ENCODE measurements around the gene MAJIN.
"Not testable (repeated sequence)": the region's sequence is repeated elsewhere in the genome, so short reads cannot be mapped to it uniquely, and the experiment has no call there.

The MAJIN gene

DNA sequence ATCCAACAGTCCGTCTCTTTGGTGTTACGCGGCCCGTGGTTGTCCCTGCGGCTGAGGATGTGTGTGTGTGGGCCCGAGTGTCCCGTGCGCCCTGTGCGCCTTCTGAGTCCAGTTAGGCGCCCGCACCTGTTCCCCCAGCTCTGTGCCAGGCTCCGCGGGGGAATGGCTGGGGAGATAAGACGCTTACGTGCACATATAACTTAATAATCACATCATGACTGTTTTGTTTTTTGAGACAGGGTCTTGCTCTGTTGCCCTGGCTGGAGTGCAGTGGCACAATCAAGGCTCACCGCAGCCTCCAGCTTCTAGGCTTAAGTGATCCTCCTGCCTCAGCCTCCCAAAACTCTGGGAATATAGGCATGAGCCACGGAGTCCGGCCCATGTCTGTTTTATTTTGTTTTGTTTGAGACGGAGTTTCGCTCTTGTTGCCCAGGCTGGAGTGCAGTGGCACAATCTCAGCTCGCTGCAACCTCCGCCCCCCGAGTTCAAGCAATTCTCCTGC is 42.9 kb upstream of the MAJIN start:
- peak overlapping the region; percentile 78 for H3K4me3 ChIP-seq (ENCODE audit: low read depth, low read length)
- in situ Hi-C loops (cut with HindIII; ENCODE audit: low sequenced_read_pairs): no loop called here
- TF ChIP-seq, protein P1, sequence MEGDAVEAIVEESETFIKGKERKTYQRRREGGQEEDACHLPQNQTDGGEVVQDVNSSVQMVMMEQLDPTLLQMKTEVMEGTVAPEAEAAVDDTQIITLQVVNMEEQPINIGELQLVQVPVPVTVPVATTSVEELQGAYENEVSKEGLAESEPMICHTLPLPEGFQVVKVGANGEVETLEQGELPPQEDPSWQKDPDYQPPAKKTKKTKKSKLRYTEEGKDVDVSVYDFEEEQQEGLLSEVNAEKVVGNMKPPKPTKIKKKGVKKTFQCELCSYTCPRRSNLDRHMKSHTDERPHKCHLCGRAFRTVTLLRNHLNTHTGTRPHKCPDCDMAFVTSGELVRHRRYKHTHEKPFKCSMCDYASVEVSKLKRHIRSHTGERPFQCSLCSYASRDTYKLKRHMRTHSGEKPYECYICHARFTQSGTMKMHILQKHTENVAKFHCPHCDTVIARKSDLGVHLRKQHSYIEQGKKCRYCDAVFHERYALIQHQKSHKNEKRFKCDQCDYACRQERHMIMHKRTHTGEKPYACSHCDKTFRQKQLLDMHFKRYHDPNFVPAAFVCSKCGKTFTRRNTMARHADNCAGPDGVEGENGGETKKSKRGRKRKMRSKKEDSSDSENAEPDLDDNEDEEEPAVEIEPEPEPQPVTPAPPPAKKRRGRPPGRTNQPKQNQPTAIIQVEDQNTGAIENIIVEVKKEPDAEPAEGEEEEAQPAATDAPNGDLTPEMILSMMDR (IDR thresholded peaks at IDR 0.05; ENCODE audit: low read depth, low read length, missing control alignments): no peak
- DNase-seq (ENCODE audit: low read depth): no peak

DNA sequence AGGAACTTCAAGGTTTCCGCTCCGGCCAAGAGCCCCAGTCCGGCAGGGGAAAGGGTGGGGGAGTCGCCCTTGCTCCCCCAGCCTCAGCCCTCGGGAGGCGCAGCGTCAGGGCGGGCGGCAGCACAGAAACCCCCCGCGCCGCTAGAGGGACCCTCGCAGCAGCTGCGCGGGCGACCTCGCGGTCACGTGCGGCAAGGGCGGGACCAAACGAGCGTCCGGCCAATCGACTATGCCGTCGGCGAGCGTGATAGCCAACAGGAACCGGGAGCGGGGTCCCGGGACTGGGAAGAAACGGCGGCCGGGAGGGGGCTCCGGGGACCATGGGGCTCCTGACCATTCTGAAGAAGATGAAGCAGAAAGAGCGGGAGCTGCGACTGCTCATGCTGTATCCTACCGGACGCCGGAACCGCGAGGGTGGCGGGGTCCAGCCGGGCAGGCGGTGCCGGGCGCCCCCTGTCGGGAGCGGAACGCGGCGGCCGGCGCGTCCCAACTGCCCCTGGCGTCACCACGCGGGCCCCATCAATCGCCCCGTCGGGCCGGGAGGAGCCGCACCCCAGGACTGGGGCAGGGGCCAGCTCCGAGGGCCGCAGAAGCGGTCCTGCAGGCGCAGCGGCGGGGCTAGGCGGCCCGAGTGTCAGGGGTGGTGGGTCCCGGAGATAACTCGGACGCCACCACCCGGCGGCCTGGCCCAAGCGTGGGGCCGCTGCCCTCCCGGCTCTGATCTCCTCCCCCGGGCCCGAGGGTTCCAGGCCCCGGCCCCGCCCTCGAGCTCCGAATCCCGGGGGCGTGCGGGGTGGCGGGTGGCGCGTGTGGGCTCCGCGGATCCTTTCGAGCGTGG is 42.2 kb upstream of the MAJIN start, which contains the start of gene ARL2:
ARL2 (plus strand) TSS at position 273 of the 838 bp plus-strand sequence; CDS start at position 321, 48 bp downstream.
- H3K4me3 ChIP-seq (ENCODE audit: low read depth, low read length): peak within 1 kb of the TSS; percentile 78
- DNase-seq (ENCODE audit: low read depth): peak; percentile 74
- in situ Hi-C loops (cut with HindIII; ENCODE audit: low sequenced_read_pairs): no loop called here
- TF ChIP-seq, protein P1 (IDR thresholded peaks at IDR 0.05; ENCODE audit: low read depth, low read length, missing control alignments): peak; percentile 77

DNA sequence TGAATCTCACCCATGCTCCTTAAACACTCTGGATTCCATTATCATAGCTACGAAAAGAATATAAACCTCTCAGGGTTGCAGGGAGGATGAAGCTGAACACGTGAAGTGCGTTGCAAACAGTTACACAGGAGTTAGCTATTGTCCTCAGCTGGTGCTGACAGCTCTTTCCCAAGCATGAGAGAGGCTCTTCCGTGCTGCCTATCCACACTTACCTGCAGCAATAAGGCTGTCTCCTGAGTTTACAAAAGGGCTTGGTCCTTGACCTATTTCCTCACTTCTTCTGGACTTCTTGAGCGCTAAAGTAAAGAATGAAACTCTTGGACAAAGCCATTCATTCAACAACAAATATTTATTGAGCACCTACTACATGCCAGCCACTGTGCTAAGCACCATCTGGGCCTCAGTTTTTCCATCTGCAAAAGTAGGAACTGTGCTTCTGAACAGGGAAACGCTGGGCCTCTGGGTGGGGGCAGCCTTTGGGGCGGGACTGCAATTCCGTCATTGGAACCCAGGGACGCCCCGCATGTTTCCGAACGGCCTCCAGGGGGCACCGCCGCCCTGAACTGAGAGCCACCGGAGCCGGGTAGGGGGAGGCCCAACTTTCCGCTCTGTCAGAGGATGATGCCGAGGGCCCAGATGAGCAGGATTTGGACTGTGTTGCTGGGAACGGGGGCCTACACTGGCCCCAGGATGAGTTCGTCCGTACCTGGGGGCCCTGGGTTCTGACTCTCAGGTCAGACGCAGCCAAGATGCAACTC is 41.4 kb upstream of the MAJIN start:
- TF ChIP-seq, protein P1 (IDR thresholded peaks at IDR 0.05; ENCODE audit: low read depth, low read length, missing control alignments): peak; percentile 75
- peak; percentile 52 for DNase-seq (ENCODE audit: low read depth)
- in situ Hi-C loops (cut with HindIII; ENCODE audit: low sequenced_read_pairs): no loop called here
- peak overlapping the region; percentile 78 for H3K4me3 ChIP-seq (ENCODE audit: low read depth, low read length)

DNA sequence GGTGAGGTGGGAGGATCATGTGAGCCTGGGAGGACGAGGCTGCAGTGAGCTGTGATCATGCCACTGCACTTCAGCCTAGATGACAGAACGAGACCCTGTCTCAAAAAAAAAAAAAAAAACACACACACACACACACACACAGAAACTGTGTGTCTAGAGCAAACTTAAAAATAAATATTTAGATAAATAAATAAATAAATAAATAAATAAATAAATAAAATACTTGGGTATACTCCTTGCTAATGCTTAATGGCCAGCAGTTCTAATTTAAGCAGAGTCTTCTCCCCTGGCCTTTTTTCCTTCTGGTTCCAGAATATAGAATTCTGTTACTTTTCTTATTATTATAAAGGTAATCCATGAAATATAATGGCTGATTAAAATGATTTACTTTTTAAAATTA is 37.0 kb upstream of the MAJIN start:
- no peak overlapping the region for H3K4me3 ChIP-seq (ENCODE audit: low read depth, low read length)
- in situ Hi-C loops (cut with HindIII; ENCODE audit: low sequenced_read_pairs): no loop called here
- no peak for DNase-seq (ENCODE audit: low read depth)
- TF ChIP-seq, protein P1 (IDR thresholded peaks at IDR 0.05; ENCODE audit: low read depth, low read length, missing control alignments): no peak

DNA sequence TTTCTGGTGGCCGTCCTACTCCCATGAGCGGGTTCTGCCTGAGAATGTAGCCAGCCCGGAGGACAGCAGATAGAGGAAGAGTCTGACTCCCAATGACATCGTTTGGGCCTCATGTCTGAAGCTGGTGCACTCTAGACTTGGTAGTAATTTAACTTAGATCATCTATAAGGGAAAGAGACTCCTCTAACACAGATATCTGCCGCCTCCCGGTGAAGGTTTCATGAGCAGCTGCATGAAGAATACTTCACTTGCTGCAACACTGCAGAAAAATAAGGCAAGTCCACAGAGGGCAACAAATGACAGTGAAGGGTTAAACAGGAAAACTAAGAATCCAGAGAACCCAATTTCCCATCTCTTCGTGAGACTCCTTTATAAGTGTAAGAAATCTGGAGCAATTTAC is 36.1 kb upstream of the MAJIN start:
- no peak for DNase-seq (ENCODE audit: low read depth)
- no peak overlapping the region for H3K4me3 ChIP-seq (ENCODE audit: low read depth, low read length)
- in situ Hi-C loops (cut with HindIII; ENCODE audit: low sequenced_read_pairs): no loop called here
- TF ChIP-seq, protein P1 (IDR thresholded peaks at IDR 0.05; ENCODE audit: low read depth, low read length, missing control alignments): no peak

DNA sequence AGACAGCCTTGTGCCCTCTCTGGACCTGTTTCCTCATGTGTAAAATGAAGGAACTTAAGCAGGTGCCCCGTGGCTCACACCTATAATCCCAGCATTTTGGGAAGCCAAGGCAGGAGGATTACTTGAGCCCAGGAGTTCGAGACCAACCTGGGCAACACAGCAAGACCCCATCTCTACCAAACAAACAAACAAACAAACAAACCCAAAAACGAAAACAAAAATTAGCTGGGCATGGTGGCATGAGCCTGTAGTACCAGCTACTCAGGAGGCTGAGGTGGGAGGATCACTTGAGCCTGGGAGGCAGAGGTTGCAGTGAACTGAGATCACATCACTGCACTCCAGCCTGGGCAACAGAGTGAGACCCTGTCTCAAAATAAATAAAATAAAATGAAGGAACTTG is 32.1 kb upstream of the MAJIN start:
- in situ Hi-C loops (cut with HindIII; ENCODE audit: low sequenced_read_pairs); DNase-seq (ENCODE audit: low read depth); H3K4me3 ChIP-seq (ENCODE audit: low read depth, low read length): not testable (repeated sequence)

All from astrocyte of the cerebellum (primary cell).